Measurements from ENCODE around the gene PARK7.

Gene PARK7

GRCh38 chr1:7980984-7981383 lies 19.5 kb downstream of the PARK7 start:
- no peak for DNase-seq (ENCODE audit: low read depth in 3 of 3, low spot score in 1 of 3)

GRCh38 chr1:7983086-7983778 lies 21.7 kb downstream of the PARK7 start:
- no peak for DNase-seq (ENCODE audit: low read depth in 3 of 3, low spot score in 1 of 3)

GRCh38 chr1:7984811-7985210 lies 23.3 kb downstream of the PARK7 start:
- DNase-seq (ENCODE audit: low read depth in 3 of 3, low spot score in 1 of 3) = no peak

- DNase-seq (ENCODE audit: low read depth in 3 of 3, low spot score in 1 of 3) = no peak
These were observed 24.5 kb downstream of the PARK7 start for GRCh38 chr1:7985851-7986612.

- DNase-seq (ENCODE audit: low read depth in 3 of 3, low spot score in 1 of 3) = no peak
These were observed 26.0 kb downstream of the PARK7 start for GRCh38 chr1:7987528-7987927.

GRCh38 chr1:7988576-7988975 lies 27.1 kb downstream of the PARK7 start:
- DNase-seq (ENCODE audit: low read depth in 3 of 3, low spot score in 1 of 3) = no peak

GRCh38 chr1:7989762-7990428 lies 28.4 kb downstream of the PARK7 start:
- DNase-seq (ENCODE audit: low read depth in 3 of 3, low spot score in 1 of 3) = no peak

GRCh38 chr1:7991504-7992440 lies 30.3 kb downstream of the PARK7 start:
- no peak for DNase-seq (ENCODE audit: low read depth in 3 of 3, low spot score in 1 of 3)

GRCh38 chr1:7992885-7993284 lies 31.4 kb downstream of the PARK7 start:
- no peak for DNase-seq (ENCODE audit: low read depth in 3 of 3, low spot score in 1 of 3)

- no peak for DNase-seq (ENCODE audit: low read depth in 3 of 3, low spot score in 1 of 3)
These were observed 32.3 kb downstream of the PARK7 start for GRCh38 chr1:7993593-7994479.

- no peak for DNase-seq (ENCODE audit: low read depth in 3 of 3, low spot score in 1 of 3)
These were observed 33.3 kb downstream of the PARK7 start for GRCh38 chr1:7994827-7995226.

- DNase-seq (ENCODE audit: low read depth in 3 of 3, low spot score in 1 of 3) = no peak
These were observed 33.9 kb downstream of the PARK7 start for GRCh38 chr1:7995437-7995836.

- DNase-seq (ENCODE audit: low read depth in 3 of 3, low spot score in 1 of 3) = no peak
These were observed 40.9 kb downstream of the PARK7 start for GRCh38 chr1:8002329-8002910.

- DNase-seq (ENCODE audit: low read depth in 3 of 3, low spot score in 1 of 3) = no peak
These were observed 41.4 kb downstream of the PARK7 start for GRCh38 chr1:8002921-8003320.

GRCh38 chr1:8003438-8004112 lies 42.1 kb downstream of the PARK7 start:
- DNase-seq (ENCODE audit: low read depth in 3 of 3, low spot score in 1 of 3) = no peak

GRCh38 chr1:8004113-8004802 lies 42.7 kb downstream of the PARK7 start:
- DNase-seq (ENCODE audit: low read depth in 3 of 3, low spot score in 1 of 3) = no peak

- no peak for DNase-seq (ENCODE audit: low read depth in 3 of 3, low spot score in 1 of 3)
These were observed 43.5 kb downstream of the PARK7 start for GRCh38 chr1:8004803-8005573.

Data from stimulated activated CD4-positive, alpha-beta T cell treated with anti-CD3 and anti-CD28 coated beads, TNF-alpha, amount 100 ng/mL, for 1 hour (primary cell).